HG02642 (cell line): ENCODE data around the gene TSN.

ENCODE experiments used
- ATAC-seq: cut with Tn5 transposase; IDR thresholded peaks from one replicate; pipeline ENCODE4 v1.9.1; 2021; ENCODE audit warnings: mild to moderate bottlenecking; ENCODE audit not compliant: unreplicated experiment, poor library complexity

TSN gene

GRCh38 chr2:121740973-121741372 is 14.5 kb upstream of the TSN start:
- no peak for ATAC-seq

GRCh38 chr2:121741450-121741849 is 14.0 kb upstream of the TSN start:
- no peak for ATAC-seq

GRCh38 chr2:121746071-121746578 is 9.3 kb upstream of the TSN start:
- ATAC-seq, result no peak

- ATAC-seq, result no peak
Observed at GRCh38 chr2:121748202-121748601, 7.2 kb upstream of the TSN start.

DNA sequence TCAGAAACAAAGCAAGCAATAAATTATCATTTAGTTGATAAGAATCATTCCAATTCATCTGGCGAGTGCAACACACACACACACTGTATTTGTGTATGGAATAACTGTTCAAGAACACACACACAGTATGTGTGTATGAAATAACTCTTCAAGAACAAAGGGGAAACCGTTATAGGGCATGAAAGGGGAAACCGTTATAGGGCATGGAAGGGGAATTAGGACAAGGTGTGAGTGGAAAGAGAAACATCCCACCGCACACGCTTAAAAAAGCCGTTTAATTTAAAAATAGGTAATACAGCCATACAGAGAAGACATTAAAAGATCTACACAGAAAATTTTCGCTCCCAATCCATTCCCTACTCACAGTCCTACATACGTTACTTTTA is 607 bp upstream of the TSN start:
- peak; percentile 0 for ATAC-seq

DNA sequence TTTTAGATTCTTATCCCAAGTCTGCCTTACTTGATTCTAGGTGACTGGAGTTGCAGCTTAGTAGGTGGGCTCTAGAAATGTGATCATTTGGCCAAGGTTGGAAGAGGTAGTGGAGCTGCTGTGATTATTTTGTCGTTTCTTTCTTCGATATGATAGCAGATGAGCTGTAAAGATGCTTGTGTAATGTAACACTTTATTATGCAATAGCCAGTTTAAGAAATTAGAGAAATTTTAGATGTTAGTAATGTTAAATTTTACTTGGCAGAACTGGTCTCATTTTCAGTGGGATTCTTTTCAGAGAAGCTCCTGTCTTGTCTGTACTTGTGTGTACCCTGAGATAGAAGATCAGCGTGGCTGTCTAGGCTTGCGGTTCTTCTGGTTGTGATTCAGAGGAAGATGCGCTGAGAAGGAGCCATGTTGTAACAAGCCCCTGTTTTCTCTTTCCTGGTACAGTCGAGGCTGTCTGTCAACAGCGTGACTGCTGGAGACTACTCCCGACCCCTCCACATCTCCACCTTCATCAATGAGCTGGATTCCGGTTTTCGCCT is 9.3 kb downstream of the TSN start:
- ATAC-seq, result no peak

GRCh38 chr2:121766624-121767023 is 11.2 kb downstream of the TSN start:
- ATAC-seq, result no peak

- ATAC-seq, result no peak
Observed at GRCh38 chr2:121768143-121768755, 12.8 kb downstream of the TSN start.

DNA sequence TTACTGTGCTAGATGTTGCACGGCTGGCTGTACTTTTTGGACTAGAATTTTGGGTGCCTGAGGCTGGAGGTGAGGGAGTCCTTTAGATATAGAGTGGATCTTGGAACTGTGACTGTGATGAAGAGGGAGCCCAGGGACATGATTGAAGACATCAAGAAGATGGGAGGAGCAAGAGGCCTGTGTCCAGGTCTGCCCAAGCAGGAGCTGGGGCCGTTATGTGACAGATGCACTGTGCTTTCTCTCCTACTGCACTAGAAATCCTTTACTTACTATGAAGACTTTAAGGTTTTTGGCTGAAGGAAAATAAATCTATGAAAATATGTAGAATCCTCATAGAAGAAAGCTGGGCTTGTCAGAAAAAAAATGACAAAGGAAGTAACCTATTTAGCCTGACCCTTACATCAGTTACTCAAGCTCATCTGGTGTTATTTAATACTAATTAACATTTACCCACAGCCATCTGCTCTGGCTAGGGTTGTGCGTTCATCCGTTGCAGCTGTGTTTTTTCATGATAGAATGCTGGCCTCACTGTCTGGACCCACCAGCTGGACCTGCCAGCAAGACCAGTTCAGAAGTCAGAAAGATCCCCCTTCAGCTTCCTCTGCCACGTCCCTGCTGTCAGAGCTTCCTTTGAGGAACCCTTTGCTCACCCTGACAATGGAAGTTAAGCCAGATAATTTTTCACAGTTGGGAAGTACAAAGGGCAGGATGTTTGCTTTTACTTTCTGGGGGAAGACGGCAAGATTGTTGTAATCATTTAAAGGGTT is 16.7 kb downstream of the TSN start:
- no peak for ATAC-seq

- ATAC-seq, result no peak
Observed at GRCh38 chr2:121774235-121774634, 18.8 kb downstream of the TSN start.

- no peak for ATAC-seq
Observed at GRCh38 chr2:121776361-121776760, 20.9 kb downstream of the TSN start.

GRCh38 chr2:121776885-121777698 is 21.6 kb downstream of the TSN start:
- no peak for ATAC-seq

- ATAC-seq, result no peak
Observed at GRCh38 chr2:121777699-121778058, 22.2 kb downstream of the TSN start.

GRCh38 chr2:121778741-121779487 is 23.5 kb downstream of the TSN start:
- ATAC-seq, result no peak

GRCh38 chr2:121783180-121783579 is 27.7 kb downstream of the TSN start:
- ATAC-seq, result no peak

GRCh38 chr2:121788685-121789084 is 33.2 kb downstream of the TSN start:
- no peak for ATAC-seq

- no peak for ATAC-seq
Observed at GRCh38 chr2:121790276-121790956, 35.0 kb downstream of the TSN start.

GRCh38 chr2:121791290-121791689 is 35.8 kb downstream of the TSN start:
- no peak for ATAC-seq

- no peak for ATAC-seq
Observed at GRCh38 chr2:121791801-121792221, 36.4 kb downstream of the TSN start.

DNA sequence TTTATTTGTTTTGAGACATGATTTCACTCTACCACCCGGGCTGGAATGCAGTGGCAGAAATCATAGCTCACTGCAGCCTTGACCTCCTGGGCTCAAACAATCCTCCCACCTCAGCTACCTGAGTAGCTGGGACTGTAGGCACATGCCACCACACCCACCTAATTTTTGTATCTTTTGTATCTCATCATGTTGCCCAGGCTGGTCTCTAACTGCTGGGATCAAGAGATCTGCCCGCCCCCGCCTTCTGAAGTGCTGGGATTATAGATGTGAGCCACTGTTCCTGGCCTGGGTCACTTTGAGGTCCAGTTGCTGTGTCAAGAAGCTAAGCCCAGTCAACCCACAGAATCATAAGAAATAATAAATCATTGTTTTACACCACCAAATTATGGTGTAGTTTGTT is 38.4 kb downstream of the TSN start:
- no peak for ATAC-seq
